GM19043 (cell line): ENCODE measurements around the gene TXNIP.
"Not testable (repeated sequence)": the region's sequence is repeated elsewhere in the genome, so short reads cannot be mapped to it uniquely, and the experiment has no call there.

Experiments used
- ATAC-seq: cut with Tn5 transposase; IDR thresholded peaks from one replicate; pipeline ENCODE4 v1.9.1; 2021; ENCODE audit warnings: low read depth; ENCODE audit not compliant: unreplicated experiment

TXNIP gene

GRCh38 chr1:145996433-145997015 is at the start of gene TXNIP:
Gene TXNIP, minus strand, starts transcription at chr1:145996579. Its CDS starts 313 bp downstream, at chr1:145996266.
- peak; percentile 78 for ATAC-seq

GRCh38 chr1:146039844-146040194 is 43.4 kb upstream of the TXNIP start:
- ATAC-seq = no peak

DNA sequence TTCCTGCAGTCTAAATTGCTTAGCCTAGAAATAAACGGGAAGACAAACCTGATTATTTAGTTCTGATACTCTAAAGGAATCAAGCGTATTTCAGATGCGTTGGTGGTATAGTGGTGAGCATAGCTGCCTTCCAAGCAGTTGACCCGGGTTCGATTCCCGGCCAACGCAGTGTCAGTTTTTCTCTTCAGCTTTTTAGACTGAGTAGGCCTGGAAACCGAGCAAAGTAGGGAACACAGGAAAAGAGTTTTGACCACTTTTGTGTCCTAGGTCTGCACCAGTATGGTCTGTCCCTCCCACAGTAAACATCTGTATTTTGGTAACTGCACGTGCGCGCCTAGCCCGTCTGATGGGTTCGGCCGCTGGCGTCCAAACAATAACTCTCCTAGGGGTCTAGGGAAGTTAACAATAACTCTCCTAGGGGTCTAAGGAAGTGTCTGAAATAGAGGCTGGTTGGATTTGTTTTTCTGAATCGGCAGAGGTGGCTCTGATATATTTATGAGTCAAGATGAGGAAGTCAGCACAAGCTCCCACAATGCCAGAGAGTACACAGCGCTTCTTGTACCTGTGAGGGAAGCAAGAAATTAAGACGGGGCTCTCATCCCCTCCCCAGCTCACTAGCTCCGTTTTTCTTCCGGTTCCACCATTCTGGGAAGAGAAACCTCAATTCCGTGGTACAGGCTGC is 40.7 kb upstream of the TXNIP start:
- no peak for ATAC-seq

- no peak for ATAC-seq
Measured at GRCh38 chr1:146036241-146036964, 40.0 kb upstream of the TXNIP start.

DNA sequence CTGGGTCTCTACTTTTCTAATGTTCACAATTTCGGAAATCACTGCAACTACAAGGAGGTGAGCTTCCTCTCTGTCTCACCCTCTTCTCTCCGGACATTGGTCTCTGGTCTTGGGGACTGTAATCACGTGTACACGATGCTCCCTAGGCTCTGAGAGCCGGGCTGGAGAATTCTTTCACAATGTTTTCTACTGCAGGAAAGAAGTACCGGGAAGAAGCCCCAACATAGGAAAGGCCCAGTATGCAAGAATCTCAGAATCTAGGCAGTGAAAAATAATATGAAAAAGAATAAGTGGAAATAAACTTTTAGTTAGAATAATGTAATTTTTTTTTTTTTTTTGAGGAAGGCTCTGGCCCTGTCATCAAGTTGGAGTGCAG is 38.7 kb upstream of the TXNIP start:
- no peak for ATAC-seq

GRCh38 chr1:146032631-146033219 is 36.3 kb upstream of the TXNIP start:
- ATAC-seq = no peak

DNA sequence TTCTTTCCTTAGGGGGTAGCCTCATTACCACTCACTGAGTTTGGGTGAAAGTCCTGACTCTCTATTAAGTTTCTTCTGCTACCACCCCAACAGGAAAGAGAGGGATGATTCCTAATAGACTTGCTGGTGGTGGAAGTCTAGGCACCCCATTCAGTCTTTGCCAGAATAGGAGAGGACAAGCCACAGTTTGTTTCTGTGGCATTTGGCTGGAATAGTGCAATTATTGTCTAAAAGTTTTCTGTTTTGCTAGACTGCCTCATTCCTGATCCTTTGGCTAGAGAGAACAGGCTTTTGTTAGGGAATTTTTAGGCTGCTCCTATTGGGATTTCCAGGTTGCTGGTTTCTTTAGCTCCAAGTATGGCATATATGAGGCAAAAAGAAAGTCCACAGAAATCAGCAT is 35.1 kb upstream of the TXNIP start:
- no peak for ATAC-seq

GRCh38 chr1:146029117-146029516 is 32.7 kb upstream of the TXNIP start:
- ATAC-seq = no peak

GRCh38 chr1:146026650-146027049 is 30.3 kb upstream of the TXNIP start:
- not testable (repeated sequence) for ATAC-seq

DNA sequence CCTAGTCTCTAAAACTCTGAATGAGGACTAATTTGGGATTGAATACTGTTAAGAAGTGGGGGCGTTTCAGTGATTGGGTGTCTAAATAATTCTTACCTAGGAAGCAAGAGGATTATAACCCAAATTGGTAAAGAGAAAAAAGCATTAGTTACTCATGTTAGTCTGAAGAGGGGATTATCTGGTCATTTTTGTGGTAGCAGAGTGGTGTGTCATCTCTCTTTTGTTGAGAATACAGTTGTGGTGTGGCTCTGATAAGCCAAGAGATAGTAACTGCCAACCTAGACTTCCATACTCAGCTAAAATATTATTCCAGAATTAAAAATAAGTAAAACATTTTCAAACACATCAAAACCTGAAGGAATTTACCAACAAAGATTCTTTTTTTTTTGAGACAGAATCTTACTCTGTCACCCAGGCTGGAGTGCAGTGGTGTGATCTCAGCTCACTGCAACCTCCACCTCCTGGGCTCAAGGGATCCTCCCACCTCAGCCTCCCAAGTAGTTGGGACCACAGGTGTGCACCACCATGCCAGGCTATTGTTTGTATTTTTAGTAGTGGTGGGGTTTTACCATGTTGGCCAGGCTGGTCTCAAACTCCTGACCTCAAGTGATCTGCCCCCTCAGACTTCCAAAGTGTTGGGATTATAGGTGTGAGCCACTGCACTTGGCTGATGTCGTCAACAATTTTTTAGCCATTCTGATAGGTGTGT is 29.6 kb upstream of the TXNIP start:
- ATAC-seq = not testable (repeated sequence)

DNA sequence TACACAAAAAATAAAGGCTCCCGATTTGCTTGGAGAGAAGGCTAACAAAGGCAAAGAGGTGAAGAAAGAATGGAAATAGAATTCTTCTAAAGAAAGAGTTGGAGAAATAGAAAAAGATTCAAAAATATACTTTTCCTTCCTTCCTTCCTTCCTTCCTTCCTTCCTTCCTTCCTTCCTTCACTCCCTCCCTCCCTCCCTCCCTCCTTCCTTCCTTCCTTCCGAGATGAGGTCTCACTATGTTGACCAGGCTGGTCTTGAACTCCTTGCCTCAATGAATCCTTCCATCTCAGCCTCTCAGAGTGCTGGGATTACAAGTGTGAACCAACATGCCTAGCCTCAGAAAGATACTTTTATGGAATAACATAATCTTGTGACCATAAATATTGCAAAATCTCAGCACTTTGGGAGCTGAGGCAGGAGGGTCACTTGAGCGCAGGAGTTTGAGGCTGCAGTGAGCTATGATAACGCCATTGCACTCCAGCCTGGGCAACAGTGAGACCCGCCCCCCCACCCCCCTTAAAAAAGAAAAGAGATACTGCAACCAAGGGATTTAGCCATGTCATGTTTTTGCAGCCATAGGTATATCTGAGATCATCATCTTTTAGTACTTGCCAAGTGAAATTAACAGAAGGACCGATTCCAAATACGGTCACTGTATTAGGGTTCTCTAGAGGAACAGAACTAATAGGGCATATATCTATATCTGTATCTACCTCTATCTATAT is 26.2 kb upstream of the TXNIP start:
- ATAC-seq = no peak

DNA sequence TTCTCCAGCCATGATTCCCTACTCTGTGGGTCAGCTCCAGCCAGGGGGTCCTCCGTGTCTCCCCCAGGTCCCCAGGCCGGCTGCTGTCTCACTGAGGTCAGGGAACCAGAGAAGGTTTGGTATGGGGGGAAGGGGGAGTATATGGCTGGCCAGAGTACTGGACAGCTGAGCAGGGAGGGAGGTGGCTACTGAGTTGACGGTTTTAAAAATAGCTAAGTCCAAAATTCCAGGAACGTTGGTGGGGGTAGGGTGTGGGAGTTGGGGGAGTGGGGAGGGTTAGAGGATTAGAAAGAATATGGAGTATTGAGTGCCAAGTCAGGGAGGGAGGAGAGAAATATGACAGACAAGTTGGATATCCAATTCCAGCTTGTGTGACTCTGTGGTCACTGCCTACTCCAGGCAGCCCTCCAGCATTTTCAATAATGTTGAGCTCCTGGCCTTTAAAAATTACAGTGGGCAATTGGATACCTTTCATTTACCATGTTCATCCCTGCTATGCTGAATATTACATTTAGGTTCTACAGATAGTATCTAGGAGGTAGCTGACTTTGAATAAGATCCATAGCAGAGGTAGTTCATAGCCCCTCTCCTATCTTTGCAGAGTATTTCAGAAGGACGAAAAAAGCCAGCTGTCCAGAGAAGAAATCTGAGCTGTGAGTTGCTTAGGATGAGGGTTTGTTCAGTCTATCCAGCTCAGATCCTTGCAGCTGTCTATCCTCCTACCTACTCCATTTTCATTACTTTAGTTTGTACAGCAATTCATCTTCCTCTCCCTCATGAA is 25.4 kb upstream of the TXNIP start, which contains the start of gene HJV:
HJV (minus strand) TSS at position 114 of the 781 bp plus-strand sequence. CDS start 1,504 bp downstream, outside the sequence.
- ATAC-seq = no peak

DNA sequence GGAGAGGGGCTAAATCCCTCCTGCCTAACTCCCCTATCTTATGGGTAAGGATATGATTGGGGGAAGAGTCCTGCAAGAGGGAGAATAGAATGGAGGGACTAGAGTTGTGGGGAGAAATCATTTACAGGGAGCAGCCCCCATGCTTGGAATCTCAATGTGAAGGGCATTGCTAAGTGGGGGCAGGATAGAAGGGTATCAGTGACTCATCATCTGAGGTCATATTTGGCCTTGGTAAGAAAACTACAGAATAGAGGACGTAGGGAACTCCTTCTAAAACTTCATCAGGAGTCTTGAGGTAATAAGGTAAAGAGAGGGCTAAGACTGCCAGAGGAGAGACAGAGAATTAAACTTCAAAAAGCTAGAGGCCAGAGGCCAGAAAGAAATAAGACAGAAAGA is 24.7 kb upstream of the TXNIP start:
- no peak for ATAC-seq

- no peak for ATAC-seq
Measured at GRCh38 chr1:146020058-146021049, 24.0 kb upstream of the TXNIP start.

- no peak for ATAC-seq
Measured at GRCh38 chr1:146019231-146020057, 23.1 kb upstream of the TXNIP start.

GRCh38 chr1:146016891-146017290 is 20.5 kb upstream of the TXNIP start:
- ATAC-seq = no peak

- no peak for ATAC-seq
Measured at GRCh38 chr1:146013559-146013922, 17.2 kb upstream of the TXNIP start.
